Liver (tissue), 9 donors: ENCODE data around the gene C3orf18. TPM values are rescaled to one million over a fixed set of nuclear protein-coding genes. Genes with fewer than 3 reads are reported as not detected.
A peak's percentile ranks its signal among the peaks of the same experiment; 100 is the strongest.

Experiments used
- DNase-seq: peaks from one replicate; pipeline ENCODE4 v3.0.0-alpha.2; 2017; ENCODE audit warnings: low spot score
- H3K27ac ChIP-seq, 2 donors: one replicate each; pipeline ENCODE4 v1.7.0; 2013; ENCODE audit warnings: inconsistent platforms in 2 of 2, low read length in 2 of 2, control low read depth in 1 of 2, low read depth in 1 of 2, mild to moderate bottlenecking in 1 of 2
- H3K27me3 ChIP-seq, 4 donors: one replicate each; pipeline versions ENCODE4 v1.6.1 to v1.7.0; 2013; ENCODE audit warnings: low read length in 3 of 4, inconsistent platforms in 1 of 4, mild to moderate bottlenecking in 1 of 4, moderate library complexity in 1 of 4; ENCODE audit not compliant: control insufficient read depth in 4 of 4, insufficient read depth in 4 of 4
- H3K36me3 ChIP-seq, 4 donors: one replicate each; pipeline versions ENCODE4 v1.6.1 to v1.7.0; 2013; ENCODE audit warnings: low read length in 3 of 4, mild to moderate bottlenecking in 3 of 4, low read depth in 1 of 4, moderate library complexity in 1 of 4; ENCODE audit not compliant: control insufficient read depth in 4 of 4, insufficient read depth in 3 of 4
- H3K4me1 ChIP-seq, 4 donors: one replicate each; pipeline versions ENCODE4 v1.6.1 to v1.7.0; 2013; ENCODE audit warnings: low read length in 3 of 4, mild to moderate bottlenecking in 3 of 4, moderate library complexity in 1 of 4; ENCODE audit not compliant: control insufficient read depth in 4 of 4, insufficient read depth in 4 of 4
- H3K4me3 ChIP-seq, 3 donors: one replicate each; pipeline versions ENCODE4 v1.6.1 to v1.7.0; 2013; ENCODE audit warnings: low read length in 3 of 3, control low read depth in 1 of 3, low read depth in 1 of 3, mild to moderate bottlenecking in 1 of 3
- H3K9ac ChIP-seq, 2 donors: one replicate each; pipeline ENCODE4 v1.7.0; 2013; ENCODE audit warnings: low read length in 2 of 2, mild to moderate bottlenecking in 2 of 2, moderate library complexity in 2 of 2, control low read depth in 1 of 2, low read depth in 1 of 2
- H3K9me3 ChIP-seq, 4 donors: one replicate each; pipeline versions ENCODE4 v1.6.1 to v1.7.0; 2013; ENCODE audit warnings: low read length in 3 of 4; ENCODE audit not compliant: control insufficient read depth in 4 of 4
- EGR1 ChIP-seq, 2 donors: IDR thresholded peaks; 2 replicates each; pipeline ENCODE4 v1.6.1; 2016 to 2018; ENCODE audit warnings: antibody characterized with exemption in 2 of 2, low read depth in 2 of 2
- FOXA1 ChIP-seq: IDR thresholded peaks from 2 replicates; pipeline ENCODE4 v1.6.1; 2016; ENCODE audit warnings: antibody characterized with exemption
- FOXA2 ChIP-seq: IDR thresholded peaks from 2 replicates; pipeline ENCODE4 v1.6.1; 2016; ENCODE audit warnings: antibody characterized with exemption
- HNF4A ChIP-seq, 2 donors: conservative IDR thresholded peaks; 2 replicates each; pipeline ENCODE4 v1.6.1; 2016; ENCODE audit warnings: antibody characterized with exemption in 2 of 2, mild to moderate bottlenecking in 2 of 2
- HNF4G ChIP-seq: IDR thresholded peaks from 2 replicates; pipeline ENCODE4 v1.6.1; 2016; ENCODE audit warnings: antibody characterized with exemption
- JUND ChIP-seq, 2 donors: IDR thresholded peaks; 2 replicates each; pipeline ENCODE4 v1.6.1; 2016; ENCODE audit warnings: antibody characterized with exemption in 2 of 2
- NR2F2 ChIP-seq: IDR thresholded peaks from 2 replicates; pipeline ENCODE4 v1.6.1; 2016; ENCODE audit warnings: antibody characterized with exemption
- RAD21 ChIP-seq, 2 donors: IDR thresholded peaks; 2 replicates each; pipeline ENCODE4 v1.6.1; 2016; ENCODE audit warnings: antibody characterized with exemption in 2 of 2, mild to moderate bottlenecking in 2 of 2
- RXRA ChIP-seq, 2 donors: IDR thresholded peaks; 2 replicates each; pipeline ENCODE4 v1.6.1; 2017 to 2018; ENCODE audit warnings: antibody characterized with exemption in 2 of 2, mild to moderate bottlenecking in 1 of 2
- SP1 ChIP-seq: IDR thresholded peaks from 2 replicates; pipeline ENCODE4 v1.6.1; 2018; ENCODE audit warnings: antibody characterized with exemption, mild to moderate bottlenecking
- TAF1 ChIP-seq: conservative IDR thresholded peaks from 2 replicates; pipeline ENCODE4 v1.6.1; 2016; ENCODE audit warnings: antibody characterized with exemption, mild to moderate bottlenecking
- YY1 ChIP-seq: IDR thresholded peaks from 2 replicates; pipeline ENCODE4 v1.6.1; 2016; ENCODE audit warnings: antibody characterized with exemption, mild to moderate bottlenecking
- WGBS: extraction: QIAGEN DNeasy Blood & Tissue Kit; methylation state at CpG from one replicate; pipeline ENCODE4 v1.1.7; 2013; 5-methylcytosine and 5-hydroxymethylcytosine counted together
- polyA plus RNA-seq, 2 donors: library from polyadenylated mRNA; stranded (reverse) in 1 of 2; unstranded in 1 of 2; fragments of 200-250 nt in 1 of 2; fragments of >200 nt in 1 of 2; fragmentation: Nextera tagmentation in 1 of 2; extraction: Ambion mirVana in 1 of 2; gene quantifications; one replicate each; pipeline versions ENCODE4 v1.2.1 to v1.2.3, GENCODE V29; 2013 to 2015
- total RNA-seq, 2 donors: library from RNA; depleted of rRNA; stranded (reverse); fragments of >200 nt; gene quantifications; one replicate each; pipeline ENCODE4 v1.2.3, GENCODE V29; 2014
- TF ChIP-seq, protein P1 (sequence below): IDR thresholded peaks from 2 replicates; pipeline ENCODE4 v1.6.1; 2016; ENCODE audit warnings: antibody characterized with exemption
- TF ChIP-seq, protein P2 (sequence below): IDR thresholded peaks from 2 replicates; pipeline ENCODE4 v1.6.1; 2016; ENCODE audit warnings: antibody characterized with exemption
- TF ChIP-seq, protein P3 (sequence below): IDR thresholded peaks from 2 replicates; pipeline ENCODE4 v1.6.1; 2016; ENCODE audit warnings: antibody characterized with exemption
- TF ChIP-seq, protein P4 (sequence below): IDR thresholded peaks from 2 replicates; pipeline ENCODE4 v1.6.1; 2016; ENCODE audit warnings: antibody characterized with exemption, mild to moderate bottlenecking
- donor health status: healthy.
- donor health status: healthy.
- donor health status: healthy.
- donor health status: healthy.
- donor health status: healthy.

C3orf18 gene
- total and polyA plus RNA-seq, 4 donors = 0.54 to 2.7 (median 1.5) TPM

DNA sequence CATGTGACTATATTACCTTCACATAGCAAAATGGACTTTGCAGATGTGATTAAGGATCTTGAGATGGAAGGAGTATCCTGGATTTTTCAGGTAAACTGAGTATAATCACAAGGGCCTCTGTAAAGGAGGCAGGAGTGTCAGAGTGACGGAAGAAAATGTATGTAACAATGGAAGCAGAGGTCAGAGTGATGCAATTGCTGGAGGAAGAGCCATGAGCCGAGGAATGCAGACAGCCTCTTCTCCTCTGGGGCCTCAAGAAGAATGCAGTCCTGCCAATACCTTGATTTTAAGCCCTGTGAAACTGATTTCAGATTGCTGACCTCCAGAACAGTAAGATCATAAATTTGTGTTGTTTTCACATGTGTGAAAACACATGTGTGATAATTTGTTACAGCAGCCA is 16.8 kb upstream of the C3orf18 start:
- Histone ChIP-seq H3K4me3 (no peak overlapping the region), H3K27me3 (no peaks in the 10 kb centered on the region), H3K4me1 (peaks cover 53 to 99% (median 96%) of the 10 kb centered on the region in 4 donors), H3K9me3 (no peaks in the 10 kb centered on the region), H3K27ac (peak overlapping the region; percentile 50 to 90), H3K36me3 (peaks cover 0 to 2% (median 0%) of the 10 kb centered on the region in 4 donors), H3K9ac (no peak overlapping the region)
- WGBS = 55% methylated on average over 2 of the region's 2 CpGs
- DNase-seq = no peak
- TF ChIP-seq, protein P1, sequence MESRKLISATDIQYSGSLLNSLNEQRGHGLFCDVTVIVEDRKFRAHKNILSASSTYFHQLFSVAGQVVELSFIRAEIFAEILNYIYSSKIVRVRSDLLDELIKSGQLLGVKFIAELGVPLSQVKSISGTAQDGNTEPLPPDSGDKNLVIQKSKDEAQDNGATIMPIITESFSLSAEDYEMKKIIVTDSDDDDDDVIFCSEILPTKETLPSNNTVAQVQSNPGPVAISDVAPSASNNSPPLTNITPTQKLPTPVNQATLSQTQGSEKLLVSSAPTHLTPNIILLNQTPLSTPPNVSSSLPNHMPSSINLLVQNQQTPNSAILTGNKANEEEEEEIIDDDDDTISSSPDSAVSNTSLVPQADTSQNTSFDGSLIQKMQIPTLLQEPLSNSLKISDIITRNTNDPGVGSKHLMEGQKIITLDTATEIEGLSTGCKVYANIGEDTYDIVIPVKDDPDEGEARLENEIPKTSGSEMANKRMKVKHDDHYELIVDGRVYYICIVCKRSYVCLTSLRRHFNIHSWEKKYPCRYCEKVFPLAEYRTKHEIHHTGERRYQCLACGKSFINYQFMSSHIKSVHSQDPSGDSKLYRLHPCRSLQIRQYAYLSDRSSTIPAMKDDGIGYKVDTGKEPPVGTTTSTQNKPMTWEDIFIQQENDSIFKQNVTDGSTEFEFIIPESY = no peak
- TF ChIP-seq RAD21 (IDR thresholded peaks at IDR 0.05) (no peak), HNF4A (conservative IDR thresholded peaks at IDR 0.05) (no peak), FOXA2 (no peak), SP1 (no peak), TAF1 (no peak), NR2F2 (no peak), YY1 (no peak)
- TF ChIP-seq, protein P2, sequence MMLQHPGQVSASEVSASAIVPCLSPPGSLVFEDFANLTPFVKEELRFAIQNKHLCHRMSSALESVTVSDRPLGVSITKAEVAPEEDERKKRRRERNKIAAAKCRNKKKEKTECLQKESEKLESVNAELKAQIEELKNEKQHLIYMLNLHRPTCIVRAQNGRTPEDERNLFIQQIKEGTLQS = no peak
- TF ChIP-seq, protein P3, sequence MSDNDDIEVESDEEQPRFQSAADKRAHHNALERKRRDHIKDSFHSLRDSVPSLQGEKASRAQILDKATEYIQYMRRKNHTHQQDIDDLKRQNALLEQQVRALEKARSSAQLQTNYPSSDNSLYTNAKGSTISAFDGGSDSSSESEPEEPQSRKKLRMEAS = no peak

DNA sequence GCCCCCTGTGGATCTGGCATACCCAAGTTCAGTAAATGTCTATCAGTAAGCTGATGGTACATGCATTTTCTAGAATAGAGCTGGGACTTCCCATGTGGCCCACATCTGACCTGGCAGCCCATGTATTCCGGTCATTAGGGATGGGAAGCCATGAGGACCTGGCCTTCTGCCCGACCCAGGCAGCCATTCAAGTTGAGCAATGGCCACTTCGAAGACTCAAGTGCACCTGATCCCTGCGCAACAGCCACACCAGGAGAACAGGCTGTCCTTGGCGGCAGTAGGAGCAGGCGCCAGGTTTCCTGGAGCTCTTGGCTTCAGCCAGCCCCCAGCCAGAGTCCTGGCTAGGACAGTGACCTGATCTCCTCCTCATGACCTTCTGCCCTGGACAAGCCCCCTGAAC is 16.4 kb upstream of the C3orf18 start:
- no peak overlapping the region for H3K9ac ChIP-seq
- DNase-seq = no peak
- H3K9me3 ChIP-seq = no peaks in the 10 kb centered on the region
- no peak overlapping the region for H3K4me3 ChIP-seq
- TF ChIP-seq EGR1 (IDR thresholded peaks at IDR 0.05; ENCODE audit: low read depth in 2 of 2) (peak in 1 of 2 donors; percentile 84), RXRA (IDR thresholded peaks at IDR 0.05) (peak; percentile 97), JUND (IDR thresholded peaks at IDR 0.05) (peak; percentile 67 to 79), RAD21 (IDR thresholded peaks at IDR 0.05) (peak in 1 of 2 donors; percentile 40), FOXA1 (no peak), HNF4A (conservative IDR thresholded peaks at IDR 0.05) (peak; percentile 82 to 85), NR2F2 (peak; percentile 35), SP1 (peak; percentile 89), TAF1 (no peak), HNF4G (peak; percentile 47), YY1 (peak; percentile 96), FOXA2 (peak; percentile 48)
- TF ChIP-seq, protein P3 = peak; percentile 99
- TF ChIP-seq, protein P4, sequence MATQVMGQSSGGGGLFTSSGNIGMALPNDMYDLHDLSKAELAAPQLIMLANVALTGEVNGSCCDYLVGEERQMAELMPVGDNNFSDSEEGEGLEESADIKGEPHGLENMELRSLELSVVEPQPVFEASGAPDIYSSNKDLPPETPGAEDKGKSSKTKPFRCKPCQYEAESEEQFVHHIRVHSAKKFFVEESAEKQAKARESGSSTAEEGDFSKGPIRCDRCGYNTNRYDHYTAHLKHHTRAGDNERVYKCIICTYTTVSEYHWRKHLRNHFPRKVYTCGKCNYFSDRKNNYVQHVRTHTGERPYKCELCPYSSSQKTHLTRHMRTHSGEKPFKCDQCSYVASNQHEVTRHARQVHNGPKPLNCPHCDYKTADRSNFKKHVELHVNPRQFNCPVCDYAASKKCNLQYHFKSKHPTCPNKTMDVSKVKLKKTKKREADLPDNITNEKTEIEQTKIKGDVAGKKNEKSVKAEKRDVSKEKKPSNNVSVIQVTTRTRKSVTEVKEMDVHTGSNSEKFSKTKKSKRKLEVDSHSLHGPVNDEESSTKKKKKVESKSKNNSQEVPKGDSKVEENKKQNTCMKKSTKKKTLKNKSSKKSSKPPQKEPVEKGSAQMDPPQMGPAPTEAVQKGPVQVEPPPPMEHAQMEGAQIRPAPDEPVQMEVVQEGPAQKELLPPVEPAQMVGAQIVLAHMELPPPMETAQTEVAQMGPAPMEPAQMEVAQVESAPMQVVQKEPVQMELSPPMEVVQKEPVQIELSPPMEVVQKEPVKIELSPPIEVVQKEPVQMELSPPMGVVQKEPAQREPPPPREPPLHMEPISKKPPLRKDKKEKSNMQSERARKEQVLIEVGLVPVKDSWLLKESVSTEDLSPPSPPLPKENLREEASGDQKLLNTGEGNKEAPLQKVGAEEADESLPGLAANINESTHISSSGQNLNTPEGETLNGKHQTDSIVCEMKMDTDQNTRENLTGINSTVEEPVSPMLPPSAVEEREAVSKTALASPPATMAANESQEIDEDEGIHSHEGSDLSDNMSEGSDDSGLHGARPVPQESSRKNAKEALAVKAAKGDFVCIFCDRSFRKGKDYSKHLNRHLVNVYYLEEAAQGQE = no peak
- no peaks in the 10 kb centered on the region for H3K27me3 ChIP-seq
- peaks cover 52 to 94% (median 91%) of the 10 kb centered on the region in 4 donors for H3K4me1 ChIP-seq
- H3K27ac ChIP-seq = peak overlapping the region; percentile 75 to 90
- H3K36me3 ChIP-seq = peaks cover 0 to 4% (median 0%) of the 10 kb centered on the region in 4 donors
- WGBS = 35% methylated on average over 6 of the region's 6 CpGs
